GM19239 (cell line): ENCODE measurements around the gene PEAK3.
"Not testable (repeated sequence)": the region's sequence is repeated elsewhere in the genome, so short reads cannot be mapped to it uniquely, and the experiment has no call there.

ENCODE experiments used
- DNase-seq: peaks from one replicate; pipeline ENCODE4 v3.0.0; 2011; ENCODE audit warnings: low spot score; ENCODE audit not compliant: insufficient read length
- FAIRE-seq: peaks from 2 replicates; lab custom pipeline; 2011; peaks lifted over from hg19 to GRCh38; lab: Jason Lieb, UNC

Gene PEAK3

DNA sequence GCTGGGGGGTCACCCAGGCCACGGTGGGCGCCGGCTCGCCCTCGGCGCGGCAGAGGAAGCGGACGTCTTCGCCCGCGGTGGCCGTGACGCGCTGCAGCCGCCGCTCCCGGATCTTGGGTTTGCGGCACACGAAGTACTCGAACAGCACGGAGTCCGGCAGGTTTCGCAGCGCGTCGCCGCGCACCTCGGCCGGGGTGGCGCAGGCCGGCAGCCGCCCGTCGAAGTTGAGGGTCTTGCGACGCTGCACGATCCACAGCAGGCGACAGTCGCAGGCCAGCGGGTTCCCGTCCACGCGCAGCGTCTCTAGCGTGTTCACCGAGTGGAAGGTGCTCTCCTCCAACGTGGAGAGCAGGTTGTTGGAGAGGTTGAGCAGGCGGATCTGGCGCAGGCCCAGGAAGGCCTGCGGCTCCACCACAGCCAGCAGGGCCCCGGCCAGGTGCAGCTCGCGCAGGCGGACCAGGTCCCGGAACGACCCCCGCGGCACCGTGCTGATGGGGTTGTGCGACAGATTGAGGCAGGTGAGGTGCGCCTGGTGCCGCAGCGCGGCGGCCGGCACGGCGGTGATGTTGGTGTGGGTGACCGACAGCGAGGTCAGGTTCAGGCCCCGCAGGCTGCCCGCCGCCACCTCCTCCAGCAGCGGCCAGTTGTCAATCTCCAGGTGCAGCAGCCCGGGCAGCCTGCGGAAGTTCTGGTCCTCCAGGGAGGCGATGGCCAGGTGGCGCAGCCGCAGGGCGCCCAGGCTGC, 8.6 kb upstream of the PEAK3 start:
- no peak for FAIRE-seq
- no peak for DNase-seq

DNA sequence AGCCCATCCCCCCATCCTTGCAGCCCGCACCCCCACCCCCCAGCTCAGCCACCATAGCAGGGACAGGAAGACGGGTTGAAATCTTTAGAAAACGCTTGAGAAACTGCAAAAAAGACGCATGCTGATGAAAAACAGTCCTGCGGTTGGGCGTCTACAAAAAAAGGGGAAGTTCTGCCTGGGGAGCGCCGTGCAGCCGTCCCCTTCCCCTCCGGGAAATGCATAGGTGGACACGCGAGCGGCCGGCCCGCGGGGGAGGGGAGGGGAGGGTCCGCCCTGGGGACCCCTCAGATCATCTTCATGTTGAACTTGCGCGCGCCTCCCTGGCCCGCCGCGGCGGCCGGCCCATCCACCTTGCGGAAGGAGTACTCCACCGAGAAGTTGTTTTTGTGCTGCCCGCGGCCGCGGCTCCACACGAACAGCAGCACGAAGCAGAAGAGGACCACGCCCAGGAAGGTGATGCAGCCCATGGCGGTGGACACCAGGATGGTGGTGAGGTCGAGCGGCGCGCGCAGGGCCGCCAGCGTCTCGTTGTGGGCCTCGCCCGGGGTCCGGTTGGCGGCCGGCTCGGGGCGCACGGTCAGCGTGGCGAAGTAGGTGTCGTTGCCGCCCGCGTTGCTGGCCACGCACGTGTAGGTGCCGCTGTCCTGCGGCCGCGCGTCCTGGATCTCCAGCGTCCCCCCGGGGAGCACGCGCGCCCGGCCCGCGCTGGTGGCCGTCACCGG, 7.9 kb upstream of the PEAK3 start:
- peak; percentile 92 for DNase-seq
- peak; percentile 97 for FAIRE-seq

DNA sequence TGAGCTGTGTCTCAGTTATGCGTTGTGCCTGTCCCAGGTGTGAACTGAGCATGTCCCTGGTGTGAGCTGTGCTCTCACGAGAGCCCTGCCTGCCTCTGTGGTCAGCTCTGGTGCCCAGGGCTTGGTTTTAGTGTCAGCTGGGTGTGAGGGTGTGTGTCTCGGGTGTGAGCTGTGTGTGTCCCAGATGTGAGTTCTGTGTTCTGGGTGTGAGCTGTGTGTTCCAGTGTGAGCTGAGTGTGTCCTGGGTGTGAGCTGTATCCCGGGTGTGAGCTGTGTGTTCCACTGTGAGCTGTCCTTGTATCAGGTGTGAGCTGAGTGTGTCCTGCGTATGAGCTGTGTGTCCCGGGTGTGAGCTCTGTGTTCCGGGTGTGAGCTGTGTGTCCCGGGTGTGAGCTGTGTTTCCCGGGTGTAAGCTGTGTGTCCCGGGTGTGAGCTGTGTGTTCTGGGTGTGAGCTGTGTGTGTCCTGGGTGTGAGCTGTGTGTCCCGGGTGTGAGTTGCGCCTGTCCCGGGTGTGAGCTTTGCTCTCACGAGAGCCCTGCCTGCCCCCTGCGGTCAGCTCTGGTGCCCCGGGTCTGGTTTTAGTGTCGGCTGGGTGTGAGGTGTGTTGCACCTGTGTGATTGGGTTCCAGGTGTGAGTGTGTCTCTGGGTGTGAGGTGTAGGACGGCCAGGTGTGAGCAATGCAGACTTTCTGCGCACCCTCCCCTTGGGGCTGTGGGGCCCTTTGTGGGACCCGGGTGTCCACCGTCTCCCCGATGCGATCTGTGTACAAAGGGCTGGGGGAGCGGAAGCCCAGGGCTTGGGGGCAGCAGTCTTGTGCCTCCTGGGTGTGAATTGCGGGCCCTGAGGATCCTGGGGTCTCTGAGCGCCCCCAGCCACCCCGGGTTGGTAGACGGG, 7.1 kb upstream of the PEAK3 start:
- peak; percentile 76 for FAIRE-seq

DNA sequence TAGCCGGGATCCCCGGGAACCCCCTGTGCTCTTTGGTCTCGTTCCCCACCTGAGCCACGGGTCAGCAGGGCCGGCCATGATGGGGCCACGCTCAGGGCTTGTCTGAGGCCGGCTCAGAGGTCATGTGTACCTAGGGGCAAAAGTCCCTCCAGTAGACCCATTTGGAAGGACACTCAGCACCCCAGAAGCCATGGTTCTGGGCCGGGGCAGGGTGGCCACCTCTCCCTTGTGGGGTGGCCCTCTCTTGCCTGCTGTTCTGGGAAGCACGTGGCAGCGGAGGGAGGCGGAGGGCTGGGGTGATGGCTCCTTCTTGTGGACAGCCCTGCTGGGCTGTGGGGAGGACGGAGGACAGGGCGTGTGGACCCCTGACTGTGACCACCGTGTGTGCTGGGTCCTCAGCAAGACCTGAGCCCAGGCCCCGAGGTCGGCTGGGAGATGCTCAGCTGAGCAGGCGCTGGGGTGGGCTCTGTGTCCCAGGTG, 6.4 kb upstream of the PEAK3 start:
- no peak for FAIRE-seq
- no peak for DNase-seq

More for the DNA sequence above, 7.1 kb upstream of the PEAK3 start:
- DNase-seq, result no peak

DNA sequence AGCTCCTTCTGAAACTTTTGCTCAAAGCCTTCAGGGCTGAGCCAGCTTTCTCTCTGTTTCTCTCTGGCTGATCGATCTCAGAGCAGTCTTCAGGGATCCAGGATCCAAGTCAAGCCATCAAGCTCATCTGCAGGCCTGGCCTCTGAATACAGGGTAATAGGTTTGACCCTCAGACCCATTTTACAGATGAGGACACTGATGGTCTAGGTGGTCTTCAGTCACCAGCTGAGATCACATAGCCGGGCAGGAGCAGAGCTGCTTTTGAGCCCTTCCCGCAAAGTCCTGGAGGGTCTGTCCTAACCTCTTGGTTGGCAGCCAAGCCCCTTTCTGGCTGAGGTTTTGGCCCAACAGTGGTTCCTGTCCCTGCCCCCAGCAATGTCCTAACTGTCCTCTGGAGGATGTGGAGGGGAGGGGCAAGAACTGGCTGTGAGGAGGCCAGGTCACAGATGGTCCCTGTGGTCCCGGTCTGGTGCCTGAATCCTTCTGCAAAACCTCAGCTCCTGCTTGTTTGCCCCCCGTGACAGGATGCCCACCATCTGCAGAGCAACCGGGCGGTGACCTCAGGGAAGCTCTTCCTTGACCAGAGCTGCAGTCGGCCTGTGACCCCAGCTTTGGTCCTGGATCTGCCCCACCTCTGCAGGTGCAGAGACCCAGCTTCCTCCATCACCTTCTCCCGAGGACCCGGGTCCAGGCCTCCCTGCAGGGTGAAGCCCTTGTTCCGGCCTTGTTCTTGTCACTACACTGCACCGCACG, 5.8 kb upstream of the PEAK3 start:
- FAIRE-seq, result no peak
- no peak for DNase-seq

DNA sequence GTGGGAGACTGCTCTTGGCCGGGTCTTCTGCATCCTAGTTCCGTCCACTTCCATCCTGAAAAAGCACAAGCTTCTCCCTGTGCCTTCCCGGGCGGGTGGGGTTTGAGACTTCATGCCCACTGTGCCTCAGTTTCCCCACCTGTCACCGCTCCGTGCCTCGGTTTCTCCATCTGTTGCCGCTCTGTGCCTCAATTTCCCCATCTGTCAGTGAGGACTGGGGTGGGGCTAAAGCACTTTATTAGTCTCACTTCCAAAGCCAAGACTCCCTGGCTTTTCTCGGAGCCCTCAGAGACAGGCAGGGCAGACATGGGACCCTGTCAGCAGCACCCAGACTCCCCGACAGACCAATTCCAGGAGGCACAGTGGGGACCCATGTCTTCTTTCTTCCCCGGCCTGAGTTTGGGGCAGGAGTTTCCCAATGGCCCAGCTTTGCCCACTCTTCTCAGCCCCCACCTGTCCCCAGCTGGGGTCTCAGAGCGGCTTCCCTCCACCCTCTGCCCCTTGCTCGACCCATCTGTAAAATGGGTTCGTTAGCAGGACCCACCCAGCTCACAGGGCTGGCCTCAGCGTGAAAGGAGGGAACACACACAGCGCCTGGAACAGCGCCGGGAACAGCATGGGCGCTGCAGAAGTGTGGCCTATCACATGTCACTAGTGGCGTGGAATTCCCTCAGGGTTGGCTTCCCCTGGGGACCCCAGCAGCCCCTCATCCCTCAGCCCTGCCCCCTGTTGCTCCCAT, 4.6 kb upstream of the PEAK3 start:
- DNase-seq (no peak), FAIRE-seq (no peak)

DNA sequence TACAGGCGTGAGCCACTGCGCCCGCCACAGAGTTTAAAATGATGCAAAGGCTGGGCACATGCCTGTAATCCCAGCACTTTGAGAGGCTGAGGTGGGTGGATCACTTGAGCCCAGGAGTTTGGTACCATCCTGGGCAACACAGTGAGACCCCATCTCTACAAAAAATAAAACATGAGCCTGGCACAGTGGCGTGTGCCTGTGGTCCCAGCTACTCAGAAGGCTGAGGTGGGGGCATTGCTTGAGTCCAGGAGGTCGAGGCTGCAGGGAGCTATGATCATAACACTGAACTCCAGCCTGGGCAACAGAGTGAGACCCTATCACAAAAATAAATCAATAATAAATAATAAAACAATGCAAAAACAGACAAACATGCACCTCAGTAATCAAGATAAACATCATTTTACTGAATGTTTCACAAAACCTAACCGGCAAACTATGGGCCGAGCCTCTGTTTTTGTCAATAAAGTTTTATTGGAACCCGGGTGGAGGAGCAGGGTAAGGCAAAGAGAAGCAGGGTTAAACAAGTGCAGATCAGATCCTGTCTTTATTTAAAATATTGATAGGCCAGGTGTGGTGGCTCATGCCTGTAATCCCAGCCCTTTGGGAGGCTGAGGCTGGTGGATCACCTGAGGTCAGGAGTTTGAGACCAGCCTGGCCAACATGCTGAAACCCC, 2.0 kb upstream of the PEAK3 start:
- FAIRE-seq (no peak), DNase-seq (no peak)

DNA sequence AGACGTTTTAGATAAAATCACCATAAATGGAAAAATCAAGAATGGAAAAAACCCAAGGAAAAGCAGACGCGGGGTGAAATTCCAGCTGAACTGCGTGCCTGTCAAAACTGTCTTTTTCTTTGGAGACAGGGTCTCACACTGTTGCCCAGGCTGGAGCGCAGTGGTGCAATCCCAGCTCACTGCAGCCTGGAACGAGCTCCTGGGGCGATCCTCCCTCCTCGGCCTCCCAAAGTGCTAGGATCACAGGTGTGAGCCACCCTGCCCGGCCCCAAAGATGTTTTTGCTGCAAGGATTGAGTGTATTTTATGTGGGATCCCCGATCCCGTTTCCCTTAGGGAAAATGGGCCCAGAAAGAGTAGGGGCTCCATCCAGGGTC, 875 bp upstream of the PEAK3 start:
- no peak for FAIRE-seq
- DNase-seq, result no peak

DNA sequence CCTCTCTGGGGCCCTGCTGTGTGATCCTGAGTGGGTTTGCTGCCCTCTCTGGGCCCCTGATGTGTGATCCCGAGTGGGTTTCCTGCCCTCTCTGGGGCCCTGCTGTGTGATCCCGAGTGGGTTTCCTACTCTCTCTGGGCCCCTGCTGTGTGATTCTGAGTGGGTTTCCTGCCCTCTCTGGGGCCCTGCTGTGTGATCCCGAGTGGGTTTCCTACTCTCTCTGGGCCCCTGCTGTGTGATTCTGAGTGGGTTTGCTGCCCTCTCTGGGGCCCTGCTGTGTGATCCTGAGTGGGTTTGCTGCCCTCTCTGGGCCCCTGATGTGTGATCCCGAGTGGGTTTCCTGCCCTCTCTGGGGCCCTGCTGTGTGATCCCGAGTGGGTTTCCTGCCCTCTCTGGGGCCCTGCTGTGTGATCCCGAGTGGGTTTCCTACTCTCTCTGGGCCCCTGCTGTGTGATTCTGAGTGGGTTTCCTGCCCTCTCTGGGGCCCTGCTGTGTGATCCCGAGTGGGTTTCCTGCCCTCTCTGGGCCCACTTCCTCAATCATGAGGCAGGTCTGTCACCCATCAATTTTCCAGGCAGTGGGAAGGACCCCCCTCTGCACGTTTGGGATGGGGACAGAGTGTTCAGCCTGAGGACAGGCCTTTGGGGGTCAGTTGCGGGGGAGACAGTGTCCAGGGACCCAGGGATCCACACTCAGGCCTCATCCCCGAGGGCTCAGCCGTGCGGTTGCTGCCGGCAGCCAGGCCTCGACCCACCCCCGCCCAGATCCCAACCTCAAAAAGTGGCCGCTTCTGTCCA, 512 bp downstream of the PEAK3 start:
- FAIRE-seq, result peak; percentile 57
- not testable (repeated sequence) for DNase-seq

DNA sequence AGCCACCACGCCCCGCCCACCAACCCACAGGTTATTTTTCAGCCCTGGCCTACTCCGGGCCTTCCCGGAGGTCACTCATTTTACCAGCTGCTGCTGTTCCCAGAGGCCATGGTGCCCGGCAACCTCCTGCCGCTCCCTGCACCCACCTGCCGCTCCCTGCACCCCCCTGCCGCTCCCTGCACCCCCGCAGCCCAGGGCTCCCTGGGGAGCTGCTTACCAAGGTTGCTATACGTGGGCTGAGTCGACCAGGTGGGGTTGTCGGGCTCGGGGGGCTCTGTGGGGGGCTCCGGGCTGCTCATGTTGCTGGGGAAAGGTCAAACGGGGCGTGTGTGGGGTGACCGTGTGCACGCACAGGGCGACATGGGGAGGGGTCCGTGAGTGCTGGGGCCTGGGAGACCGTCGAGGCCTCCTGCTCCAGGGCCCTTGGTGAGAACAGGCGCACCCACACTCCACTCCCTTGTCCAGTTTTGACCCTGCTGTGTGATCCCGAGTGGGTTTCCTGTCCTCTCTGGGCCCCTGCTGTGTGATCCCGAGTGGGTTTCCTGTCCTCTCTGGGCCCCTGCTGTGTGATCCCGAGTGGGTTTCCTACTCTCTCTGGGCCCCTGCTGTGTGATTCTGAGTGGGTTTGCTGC, 1.2 kb downstream of the PEAK3 start:
- FAIRE-seq, result no peak
- no peak for DNase-seq

DNA sequence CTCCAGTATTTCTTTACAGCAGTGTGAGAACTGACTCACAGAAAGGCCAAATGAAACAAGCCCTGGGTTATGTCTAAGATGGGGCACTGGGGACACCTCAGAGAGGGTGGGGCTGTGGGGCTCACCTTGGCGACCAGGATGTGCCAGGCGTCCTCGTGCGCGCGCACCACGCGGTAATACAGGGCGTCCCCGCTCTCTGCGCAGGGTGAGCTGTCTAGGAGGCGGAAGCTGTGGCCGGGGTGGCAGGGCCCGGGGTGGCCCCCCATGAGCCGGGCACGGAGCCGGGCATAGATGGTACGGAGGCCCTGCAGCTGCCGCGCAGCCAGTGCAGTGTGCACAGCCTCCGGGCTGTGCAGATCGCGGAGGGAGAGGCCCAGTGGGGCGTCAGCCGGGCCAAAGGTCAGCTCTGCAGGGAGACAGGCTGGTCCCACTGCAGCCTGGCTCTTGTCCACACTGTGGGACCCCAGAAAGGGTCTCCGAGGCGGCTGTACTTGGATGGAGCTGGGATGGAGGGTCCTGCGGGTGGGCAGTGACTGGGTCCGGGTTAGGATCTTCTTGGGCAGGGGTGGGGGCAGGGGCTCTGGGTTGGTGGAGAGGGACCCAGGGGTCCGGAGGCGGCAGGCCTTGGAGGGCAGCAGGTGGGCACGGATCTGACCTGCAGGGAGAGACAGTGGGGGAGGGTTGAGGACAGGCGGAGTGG, 3.4 kb downstream of the PEAK3 start:
- DNase-seq (no peak), FAIRE-seq (no peak)

DNA sequence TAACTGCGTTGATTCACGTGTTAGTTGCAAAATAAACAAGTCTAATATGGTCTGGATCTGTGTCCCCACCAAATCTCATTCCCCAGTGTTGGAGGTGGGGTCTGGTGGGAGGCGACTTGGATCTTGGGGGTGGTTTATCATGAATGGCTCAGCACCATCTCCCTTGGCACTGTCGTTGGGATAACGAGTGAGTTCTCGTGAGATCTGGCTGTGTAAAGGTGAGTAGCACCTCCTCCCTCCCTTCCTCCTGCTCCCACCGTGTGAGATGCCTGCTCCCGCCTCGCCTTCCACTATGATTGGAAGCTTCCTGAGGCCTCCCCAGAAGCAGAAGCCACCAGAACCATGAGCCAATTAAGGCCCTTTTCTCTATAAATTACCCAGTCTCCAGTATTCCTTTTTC, 4.8 kb downstream of the PEAK3 start:
- FAIRE-seq, result no peak
- no peak for DNase-seq

DNA sequence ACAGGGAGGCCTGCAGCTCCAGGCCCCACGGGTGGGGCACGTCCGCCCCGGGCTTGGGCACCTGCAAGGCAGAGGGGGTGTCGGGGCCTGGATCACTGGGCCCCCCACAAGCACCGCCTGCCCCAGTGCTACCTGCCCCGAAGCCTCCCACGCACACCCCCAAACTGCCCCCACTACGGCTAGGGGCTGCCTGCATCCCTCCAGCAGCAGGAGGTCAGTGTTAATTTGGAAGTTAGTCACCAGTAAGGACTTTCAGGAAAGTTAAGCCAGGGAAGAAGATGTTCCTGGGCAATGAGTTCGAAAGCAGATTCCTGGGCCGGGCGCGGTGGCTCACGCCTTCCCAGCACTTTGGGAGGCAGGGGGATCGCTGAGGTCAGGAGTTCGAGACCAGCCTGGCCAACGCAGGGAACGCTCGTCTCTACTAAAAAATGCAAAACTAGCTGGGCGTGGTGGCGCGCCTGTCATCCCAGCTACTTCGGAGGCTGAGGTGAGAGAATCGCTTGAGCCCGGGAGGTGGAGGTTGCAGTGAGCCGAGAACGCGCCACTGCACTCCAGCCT, 5.5 kb downstream of the PEAK3 start:
- no peak for DNase-seq
- no peak for FAIRE-seq

DNA sequence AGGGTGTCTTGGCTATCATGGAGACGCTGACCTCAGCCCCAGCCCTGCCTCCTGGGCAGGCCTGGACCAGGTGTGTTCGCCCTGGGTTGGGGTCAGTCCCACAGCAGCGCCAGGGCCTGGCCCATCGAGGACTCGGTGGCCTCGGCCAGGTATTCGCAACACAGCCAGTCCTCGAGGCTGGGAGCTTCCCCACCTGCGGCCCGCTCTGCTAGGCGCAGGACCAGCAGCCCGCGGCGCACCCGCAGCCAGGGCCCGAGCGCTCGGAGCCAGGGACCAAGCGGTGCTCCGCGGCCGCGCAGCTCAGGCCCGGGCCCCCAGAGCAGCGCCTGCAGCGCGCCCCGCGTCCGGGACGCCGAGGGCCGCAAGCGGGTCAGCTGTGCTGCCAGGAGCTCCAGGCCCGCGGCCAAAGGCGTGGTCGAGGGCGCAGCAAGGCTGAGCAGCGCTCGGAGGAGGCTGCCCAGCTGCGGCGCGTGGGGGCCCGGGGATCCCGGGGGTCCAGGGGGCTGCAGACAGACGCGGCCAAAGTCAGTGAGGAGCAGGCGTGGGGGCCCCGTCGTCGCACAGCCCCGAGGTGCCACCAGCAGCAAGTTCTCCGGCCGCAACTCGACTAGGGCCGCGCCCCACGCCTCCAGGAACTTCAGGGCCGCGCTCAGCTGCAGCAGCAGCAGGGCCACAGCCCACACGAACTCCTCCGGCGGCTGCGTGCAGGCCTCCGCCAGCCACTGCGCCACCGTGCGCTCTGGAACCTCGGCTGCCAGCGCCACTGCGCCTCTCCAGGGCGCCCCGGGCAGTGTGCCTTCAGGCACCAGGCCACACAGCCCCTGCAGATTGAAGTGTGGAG, 6.2 kb downstream of the PEAK3 start:
- no peak for DNase-seq
- no peak for FAIRE-seq

DNA sequence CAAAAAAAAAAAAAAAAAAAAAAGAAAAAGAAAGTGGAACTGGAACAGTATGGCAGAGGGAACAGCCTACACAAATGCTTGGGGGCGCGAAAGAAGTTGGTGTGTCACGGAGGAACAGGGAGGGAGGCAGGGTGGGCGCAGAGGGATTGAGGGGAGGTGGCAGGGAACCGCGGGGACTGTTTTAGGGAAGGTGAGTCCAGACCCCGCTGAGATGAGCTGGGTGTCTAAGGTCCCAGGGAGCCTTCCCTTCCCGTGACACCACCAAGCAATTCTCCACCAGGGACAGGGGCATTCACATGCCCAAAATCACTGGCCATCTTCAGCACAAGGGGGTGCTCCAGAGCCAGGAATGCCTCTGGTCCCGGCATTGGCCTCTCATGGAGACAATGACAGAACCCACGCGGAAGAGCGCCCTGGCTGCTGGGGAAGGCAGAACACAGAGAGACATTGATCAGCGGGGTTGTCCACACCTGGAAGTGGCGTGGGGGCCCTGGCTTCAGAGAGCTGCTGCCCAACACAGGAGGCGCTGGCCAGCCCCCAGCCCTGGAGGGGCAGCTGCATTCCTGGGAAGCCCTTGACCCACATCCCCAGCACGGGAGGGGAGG, 6.9 kb downstream of the PEAK3 start:
- FAIRE-seq, result peak; percentile 51
- DNase-seq, result no peak
